NK-92 (cell line): ENCODE results near the gene UBAC2.
"Not testable (repeated sequence)": the region's sequence is repeated elsewhere in the genome, so short reads cannot be mapped to it uniquely, and the experiment has no call there.

Source experiments
- DNase-seq: peaks from one replicate; lab custom pipeline; 2025; ENCODE audit not compliant: unreplicated experiment; lab: John Stamatoyannopoulos, UW

UBAC2 gene

GRCh38 chr13:99388334-99388923, 187.8 kb downstream of the UBAC2 start:
- no peak for DNase-seq

- DNase-seq, result not testable (repeated sequence)
Observed at GRCh38 chr13:99389094-99389493, 188.4 kb downstream of the UBAC2 start.

GRCh38 chr13:99389520-99390304, 189.1 kb downstream of the UBAC2 start:
- DNase-seq, result no peak

DNA sequence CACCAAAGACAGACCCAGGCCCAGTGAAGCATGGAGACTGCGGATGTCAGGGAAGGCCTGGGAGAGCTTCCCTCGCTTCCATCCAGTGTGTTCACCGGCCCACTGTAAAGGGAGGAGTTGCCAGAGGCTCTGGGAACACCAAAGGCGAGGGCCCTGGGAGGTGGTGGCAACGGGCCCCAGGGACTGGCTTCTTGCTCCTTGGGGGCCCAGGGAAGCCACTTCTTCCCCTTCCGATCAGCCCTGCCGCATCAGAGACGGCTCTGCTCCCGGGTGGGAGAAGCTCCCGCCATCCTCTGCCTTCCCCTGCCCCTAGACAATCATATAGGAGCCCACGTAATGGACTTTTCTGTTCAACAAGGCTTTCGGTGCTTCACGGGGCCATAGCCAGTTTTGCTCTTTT, 189.9 kb downstream of the UBAC2 start:
- DNase-seq, result no peak

DNA sequence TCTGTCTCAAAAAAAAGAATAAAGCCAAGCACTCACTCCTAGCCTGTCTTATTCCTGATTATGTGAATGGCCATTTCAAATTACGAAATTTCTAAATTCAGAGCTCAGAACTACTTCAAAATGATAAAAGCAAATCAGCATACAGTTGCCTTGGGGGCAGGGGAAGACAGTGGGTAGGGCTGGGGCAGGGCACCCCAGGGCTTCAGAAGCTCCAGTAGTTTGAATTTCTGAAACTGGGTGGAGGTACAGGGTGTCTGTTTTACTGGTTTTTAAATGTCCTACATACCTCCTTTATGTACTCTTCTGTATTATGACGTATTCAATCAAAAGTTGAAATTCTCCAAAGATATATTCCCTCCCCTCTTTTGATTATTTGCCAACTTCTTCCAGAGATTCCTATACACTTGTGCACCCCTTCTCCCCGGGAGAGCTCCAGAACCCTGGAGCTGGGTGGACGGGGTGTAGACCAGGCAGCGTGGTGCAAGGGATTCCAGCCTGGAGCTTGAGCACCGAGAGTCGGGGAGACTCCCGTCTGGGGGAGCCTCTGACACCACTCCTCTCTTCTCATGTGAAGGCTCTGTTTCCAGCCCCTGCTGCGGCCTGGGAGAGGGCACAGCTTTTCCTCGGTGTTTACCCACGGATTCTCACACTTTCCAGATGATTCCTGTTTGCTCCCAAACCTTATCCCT, 191.3 kb downstream of the UBAC2 start:
- DNase-seq, result no peak

DNA sequence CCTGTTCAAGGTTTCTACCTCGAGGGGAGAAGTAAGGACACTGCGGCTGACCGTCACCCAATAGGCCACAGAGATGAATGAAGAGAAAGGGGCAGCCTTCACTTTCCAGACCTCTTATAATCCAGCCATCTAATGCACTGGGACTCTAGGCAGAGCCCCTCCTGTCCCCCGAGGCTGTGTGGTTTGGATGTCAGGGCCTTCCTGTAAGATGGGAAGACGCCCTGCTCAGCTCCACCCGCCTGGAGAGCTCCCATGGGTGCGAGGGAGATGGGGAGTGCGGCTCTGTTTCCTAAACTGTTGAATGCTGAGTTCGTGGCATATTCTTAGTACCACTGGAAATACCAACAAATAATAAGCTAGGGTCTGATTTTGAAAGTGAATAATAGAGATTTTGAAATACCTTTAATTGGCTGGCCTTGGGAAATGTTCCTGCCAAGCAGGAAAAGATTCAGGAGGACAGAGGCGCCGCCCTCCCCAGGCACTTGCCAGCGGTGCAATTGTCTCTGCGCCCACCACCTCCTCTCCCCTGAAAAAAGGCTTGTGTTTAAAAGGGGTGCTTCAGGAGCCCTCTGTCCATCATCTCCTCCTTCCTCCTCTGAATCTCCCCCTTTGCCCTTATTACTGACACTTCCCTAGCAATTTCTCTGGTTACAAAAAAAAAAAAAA, 191.9 kb downstream of the UBAC2 start:
- DNase-seq, result no peak

- DNase-seq, result not testable (repeated sequence)
Observed at GRCh38 chr13:99393391-99393790, 192.7 kb downstream of the UBAC2 start.

- DNase-seq, result no peak
Observed at GRCh38 chr13:99393791-99394735, 193.4 kb downstream of the UBAC2 start.

DNA sequence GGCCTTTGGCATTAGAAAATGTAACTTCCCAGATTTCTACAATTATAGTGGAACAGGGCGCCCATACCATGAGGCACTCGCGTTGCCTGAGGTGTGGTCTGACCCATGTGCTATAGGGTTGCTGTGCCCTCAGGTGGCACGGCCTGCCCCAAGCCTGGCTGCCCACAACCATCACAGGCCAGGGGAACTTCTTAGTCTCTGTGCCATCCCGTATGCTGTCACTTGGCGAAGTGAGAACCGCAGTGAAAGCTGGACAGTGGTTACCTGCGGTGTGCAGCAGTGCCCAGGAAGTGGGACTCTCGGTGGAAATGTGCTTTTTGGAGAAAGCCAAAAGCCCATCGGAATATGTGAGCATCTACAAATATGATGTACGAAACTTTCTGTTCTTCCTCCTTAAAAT, 194.8 kb downstream of the UBAC2 start:
- no peak for DNase-seq

GRCh38 chr13:99396446-99396845, 195.8 kb downstream of the UBAC2 start:
- no peak for DNase-seq

GRCh38 chr13:99398071-99398470, 197.4 kb downstream of the UBAC2 start:
- DNase-seq, result no peak

DNA sequence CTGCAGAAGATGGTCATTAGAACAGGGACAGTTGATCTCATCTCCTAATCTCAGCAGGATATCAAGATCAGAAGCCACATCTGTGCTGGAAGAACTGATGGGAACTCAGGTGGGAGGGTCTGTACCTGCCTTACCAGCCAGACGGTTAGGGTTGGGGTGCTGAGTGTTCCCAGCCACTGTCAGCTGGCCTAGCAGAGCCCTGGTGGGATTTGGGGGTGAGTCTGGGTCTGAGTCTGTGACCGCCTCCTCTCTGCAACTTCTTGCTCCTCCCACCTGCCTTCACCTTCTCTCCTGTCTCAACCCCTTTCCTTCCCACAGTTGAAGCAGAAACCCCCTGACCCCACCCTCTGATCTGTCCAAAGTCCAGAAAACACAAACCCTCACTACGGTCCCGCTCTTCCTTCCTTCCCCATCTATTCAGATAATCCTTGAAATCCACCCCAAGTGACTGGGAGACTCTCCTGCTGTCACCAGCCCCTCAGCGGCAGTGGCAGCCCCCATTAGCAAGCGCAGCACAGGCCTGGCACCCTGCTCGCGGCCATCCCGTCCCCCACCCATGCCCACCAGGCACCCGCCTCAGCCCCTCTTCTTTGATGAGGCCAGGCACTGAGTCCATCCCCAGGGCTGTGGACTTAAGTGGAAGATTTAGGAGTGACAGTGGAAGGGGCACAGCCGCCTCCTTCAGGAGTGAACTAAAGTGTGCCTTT, 198.4 kb downstream of the UBAC2 start:
- no peak for DNase-seq

DNA sequence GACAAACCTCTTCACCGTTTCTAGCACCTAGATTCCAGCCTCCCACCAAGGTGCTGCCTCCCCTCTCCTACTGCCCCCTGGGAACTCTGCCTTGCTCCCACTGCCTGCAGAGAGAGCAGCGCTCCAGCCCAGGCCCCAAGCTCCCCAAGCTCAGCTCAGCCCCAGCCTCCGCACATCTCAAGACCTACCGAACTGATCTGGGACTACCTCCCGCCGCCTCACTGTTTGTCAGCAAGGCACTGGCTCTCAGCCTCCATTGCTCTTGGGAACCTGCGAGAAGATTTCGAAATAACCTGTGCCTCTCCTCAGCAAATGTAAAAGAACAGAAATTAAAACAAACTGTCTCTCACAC, 198.9 kb downstream of the UBAC2 start:
- no peak for DNase-seq

- no peak for DNase-seq
Observed at GRCh38 chr13:99403458-99403971, 202.9 kb downstream of the UBAC2 start.

DNA sequence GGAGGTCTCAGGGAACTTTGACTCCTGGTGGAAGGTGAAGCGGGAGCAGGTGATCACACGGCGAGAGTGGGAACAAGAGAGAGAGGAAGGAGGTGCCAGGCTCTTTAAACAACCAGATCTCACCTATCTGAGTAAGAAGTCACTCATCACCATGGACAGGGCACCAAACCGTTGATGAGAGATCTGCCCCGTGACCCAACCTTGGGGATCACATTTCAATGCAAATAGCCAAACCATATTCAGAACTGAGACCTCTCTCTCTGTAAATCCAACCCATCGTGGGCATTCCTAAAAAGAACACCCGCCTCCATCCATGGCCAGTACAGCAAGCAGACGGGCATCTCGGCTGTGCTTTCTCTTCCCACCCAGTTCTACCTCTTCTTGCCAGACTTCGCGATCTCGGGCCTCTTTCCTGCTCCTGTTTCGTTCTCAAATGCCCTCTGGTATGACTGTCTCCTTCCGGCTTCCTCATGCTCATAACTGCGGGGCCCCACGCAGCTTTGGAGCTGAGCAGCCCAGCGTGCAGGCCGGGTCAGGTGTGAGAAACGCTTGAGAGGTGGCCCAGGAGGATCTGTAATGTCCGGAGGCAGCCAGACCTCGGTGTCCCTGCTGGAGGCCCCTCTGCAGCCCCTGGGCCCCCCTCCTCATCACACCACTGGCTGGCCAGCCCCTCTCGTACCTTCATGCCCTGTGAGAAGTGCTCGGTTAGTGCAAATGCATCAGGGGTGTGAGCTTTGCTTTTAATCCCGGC, 203.5 kb downstream of the UBAC2 start:
- no peak for DNase-seq

DNA sequence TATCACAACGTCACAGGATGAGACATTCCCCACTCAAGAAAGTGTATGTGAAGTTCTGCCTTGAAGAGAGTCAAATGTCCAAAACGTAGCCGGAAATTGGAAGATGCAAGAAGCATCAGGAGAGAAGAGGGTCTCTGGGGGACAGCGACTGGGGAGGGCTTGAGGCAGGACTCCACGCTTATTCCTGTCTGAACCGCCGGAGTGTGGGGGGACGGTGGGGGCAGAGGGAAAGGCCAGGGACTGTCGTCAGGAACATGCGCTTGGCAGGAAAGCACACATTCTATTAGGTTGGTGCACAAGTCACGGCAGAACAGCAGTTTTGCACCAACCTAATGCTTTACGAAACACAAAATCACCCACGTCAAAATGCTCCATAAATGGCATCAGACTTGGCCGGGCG, 205.3 kb downstream of the UBAC2 start:
- DNase-seq, result no peak

GRCh38 chr13:99406799-99407201, 206.1 kb downstream of the UBAC2 start:
- no peak for DNase-seq

GRCh38 chr13:99407906-99408702, 207.4 kb downstream of the UBAC2 start:
- no peak for DNase-seq

GRCh38 chr13:99408703-99409000, 208.0 kb downstream of the UBAC2 start:
- DNase-seq, result no peak
